ENCODE data around the gene GNA12. TPM values are rescaled to one million over a fixed set of nuclear protein-coding genes. Genes with fewer than 3 reads are reported as not detected.

The GNA12 gene
- total and polyA plus RNA-seq, 4 donors: 3.7 to 19.0 (median 11.3) TPM

DNA sequence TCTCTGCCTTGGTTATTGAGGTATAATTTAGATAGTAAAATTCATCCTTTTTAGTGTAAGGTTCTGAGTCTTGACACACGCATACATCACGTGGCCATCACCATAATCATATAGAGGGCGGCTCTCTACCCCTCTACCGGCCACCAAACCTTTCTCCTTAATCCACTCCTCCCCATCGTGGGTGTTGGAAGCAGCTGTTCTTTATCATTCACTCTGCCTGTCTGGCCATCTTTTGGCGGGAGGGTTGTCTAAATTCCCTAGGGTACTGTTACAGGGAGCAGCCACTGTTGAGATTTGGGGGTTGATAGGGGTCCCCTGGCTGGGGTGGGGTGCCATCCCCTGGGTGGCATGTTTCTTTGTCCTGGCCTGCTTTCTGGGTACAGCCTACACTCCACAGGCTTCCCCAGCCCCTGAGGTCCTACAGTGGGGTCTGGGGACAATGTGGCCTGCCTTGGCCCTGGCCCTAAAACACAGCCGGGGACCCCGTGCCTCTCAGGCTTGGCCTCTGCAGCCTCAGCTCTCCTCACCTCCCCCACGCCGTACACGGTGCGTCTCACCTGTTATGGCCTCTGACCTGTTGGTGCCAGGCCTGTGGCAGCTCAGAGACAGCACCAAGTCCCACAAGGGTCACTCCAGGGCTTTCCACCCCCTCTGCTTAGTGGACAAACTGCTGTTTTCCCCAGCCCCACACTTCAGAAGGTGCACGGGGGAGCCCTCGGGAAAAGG lies 138.6 kb downstream of the GNA12 start:
- DNase-seq (ENCODE audit: low spot score): no peak
- no peaks in the 10 kb centered on the region for H3K9me3 ChIP-seq (ENCODE audit: control insufficient read depth in 4 of 4, low read length in 3 of 4)
- WGBS: 85% methylated on average over 14 of the region's 14 CpGs

GRCh38 chr7:2702594-2702957 lies 141.5 kb downstream of the GNA12 start:
- no peaks in the 10 kb centered on the region for H3K27me3 ChIP-seq (ENCODE audit: control insufficient read depth in 4 of 4, insufficient read depth in 4 of 4, low read length in 3 of 4)
- no peak overlapping the region for H3K27ac ChIP-seq (ENCODE audit: low read depth in 1 of 2, low read length in 2 of 2)
- no peak overlapping the region for H3K4me3 ChIP-seq (ENCODE audit: low read depth in 1 of 3, low read length in 3 of 3)
- no peaks in the 10 kb centered on the region for H3K36me3 ChIP-seq (ENCODE audit: control insufficient read depth in 4 of 4, insufficient read depth in 3 of 4, low read depth in 1 of 4, low read length in 3 of 4)
- H3K9ac ChIP-seq (ENCODE audit: low read depth in 1 of 2, low read length in 2 of 2): no peak overlapping the region
- H3K9me3 ChIP-seq (ENCODE audit: control insufficient read depth in 4 of 4, low read length in 3 of 4): no peaks in the 10 kb centered on the region
- peaks cover 0 to 12% (median 4%) of the 10 kb centered on the region in 4 donors for H3K4me1 ChIP-seq (ENCODE audit: control insufficient read depth in 4 of 4, insufficient read depth in 4 of 4, low read length in 3 of 4)
- 91% methylated on average over 22 of the region's 22 CpGs for WGBS
- no peak for DNase-seq (ENCODE audit: low spot score)
- TF ChIP-seq EGR1 (IDR thresholded peaks at IDR 0.05; ENCODE audit: low read depth in 2 of 2) (no peak), RXRA (IDR thresholded peaks at IDR 0.05) (no peak), FOXA2 (IDR thresholded peaks at IDR 0.05) (no peak), ZBTB33 (IDR thresholded peaks at IDR 0.05) (no peak), NR2F2 (IDR thresholded peaks at IDR 0.05) (no peak), SP1 (IDR thresholded peaks at IDR 0.05) (no peak), HNF4A (conservative IDR thresholded peaks at IDR 0.05) (no peak), YY1 (IDR thresholded peaks at IDR 0.05) (no peak), RAD21 (IDR thresholded peaks at IDR 0.05) (no peak), TAF1 (conservative IDR thresholded peaks at IDR 0.05) (no peak)
- TF ChIP-seq, protein P1, sequence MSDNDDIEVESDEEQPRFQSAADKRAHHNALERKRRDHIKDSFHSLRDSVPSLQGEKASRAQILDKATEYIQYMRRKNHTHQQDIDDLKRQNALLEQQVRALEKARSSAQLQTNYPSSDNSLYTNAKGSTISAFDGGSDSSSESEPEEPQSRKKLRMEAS (IDR thresholded peaks at IDR 0.05): no peak
- TF ChIP-seq, protein P2, sequence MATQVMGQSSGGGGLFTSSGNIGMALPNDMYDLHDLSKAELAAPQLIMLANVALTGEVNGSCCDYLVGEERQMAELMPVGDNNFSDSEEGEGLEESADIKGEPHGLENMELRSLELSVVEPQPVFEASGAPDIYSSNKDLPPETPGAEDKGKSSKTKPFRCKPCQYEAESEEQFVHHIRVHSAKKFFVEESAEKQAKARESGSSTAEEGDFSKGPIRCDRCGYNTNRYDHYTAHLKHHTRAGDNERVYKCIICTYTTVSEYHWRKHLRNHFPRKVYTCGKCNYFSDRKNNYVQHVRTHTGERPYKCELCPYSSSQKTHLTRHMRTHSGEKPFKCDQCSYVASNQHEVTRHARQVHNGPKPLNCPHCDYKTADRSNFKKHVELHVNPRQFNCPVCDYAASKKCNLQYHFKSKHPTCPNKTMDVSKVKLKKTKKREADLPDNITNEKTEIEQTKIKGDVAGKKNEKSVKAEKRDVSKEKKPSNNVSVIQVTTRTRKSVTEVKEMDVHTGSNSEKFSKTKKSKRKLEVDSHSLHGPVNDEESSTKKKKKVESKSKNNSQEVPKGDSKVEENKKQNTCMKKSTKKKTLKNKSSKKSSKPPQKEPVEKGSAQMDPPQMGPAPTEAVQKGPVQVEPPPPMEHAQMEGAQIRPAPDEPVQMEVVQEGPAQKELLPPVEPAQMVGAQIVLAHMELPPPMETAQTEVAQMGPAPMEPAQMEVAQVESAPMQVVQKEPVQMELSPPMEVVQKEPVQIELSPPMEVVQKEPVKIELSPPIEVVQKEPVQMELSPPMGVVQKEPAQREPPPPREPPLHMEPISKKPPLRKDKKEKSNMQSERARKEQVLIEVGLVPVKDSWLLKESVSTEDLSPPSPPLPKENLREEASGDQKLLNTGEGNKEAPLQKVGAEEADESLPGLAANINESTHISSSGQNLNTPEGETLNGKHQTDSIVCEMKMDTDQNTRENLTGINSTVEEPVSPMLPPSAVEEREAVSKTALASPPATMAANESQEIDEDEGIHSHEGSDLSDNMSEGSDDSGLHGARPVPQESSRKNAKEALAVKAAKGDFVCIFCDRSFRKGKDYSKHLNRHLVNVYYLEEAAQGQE (IDR thresholded peaks at IDR 0.05): no peak

More for the DNA sequence above, 138.6 kb downstream of the GNA12 start:
- no peaks in the 10 kb centered on the region for H3K36me3 ChIP-seq (ENCODE audit: control insufficient read depth in 4 of 4, insufficient read depth in 3 of 4, low read depth in 1 of 4, low read length in 3 of 4)
- H3K9ac ChIP-seq (ENCODE audit: low read depth in 1 of 2, low read length in 2 of 2): no peak overlapping the region
- no peaks in the 10 kb centered on the region for H3K27me3 ChIP-seq (ENCODE audit: control insufficient read depth in 4 of 4, insufficient read depth in 4 of 4, low read length in 3 of 4)
- TF ChIP-seq EGR1 (IDR thresholded peaks at IDR 0.05; ENCODE audit: low read depth in 2 of 2) (no peak), RXRA (IDR thresholded peaks at IDR 0.05) (no peak), FOXA1 (IDR thresholded peaks at IDR 0.05) (no peak), HNF4A (conservative IDR thresholded peaks at IDR 0.05) (no peak), ZBTB33 (IDR thresholded peaks at IDR 0.05) (no peak), YY1 (IDR thresholded peaks at IDR 0.05) (no peak), RAD21 (IDR thresholded peaks at IDR 0.05) (no peak), FOXA2 (IDR thresholded peaks at IDR 0.05) (no peak), GABPA (IDR thresholded peaks at IDR 0.05 in 1 of 2, conservative IDR thresholded peaks at IDR 0.05 in 1 of 2) (no peak), HNF4G (IDR thresholded peaks at IDR 0.05) (no peak), NR2F2 (IDR thresholded peaks at IDR 0.05) (no peak), TAF1 (conservative IDR thresholded peaks at IDR 0.05) (no peak), SP1 (IDR thresholded peaks at IDR 0.05) (no peak)
- TF ChIP-seq, protein P3, sequence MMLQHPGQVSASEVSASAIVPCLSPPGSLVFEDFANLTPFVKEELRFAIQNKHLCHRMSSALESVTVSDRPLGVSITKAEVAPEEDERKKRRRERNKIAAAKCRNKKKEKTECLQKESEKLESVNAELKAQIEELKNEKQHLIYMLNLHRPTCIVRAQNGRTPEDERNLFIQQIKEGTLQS (IDR thresholded peaks at IDR 0.05): no peak
- TF ChIP-seq, protein P1 (IDR thresholded peaks at IDR 0.05): no peak
- TF ChIP-seq, protein P4, sequence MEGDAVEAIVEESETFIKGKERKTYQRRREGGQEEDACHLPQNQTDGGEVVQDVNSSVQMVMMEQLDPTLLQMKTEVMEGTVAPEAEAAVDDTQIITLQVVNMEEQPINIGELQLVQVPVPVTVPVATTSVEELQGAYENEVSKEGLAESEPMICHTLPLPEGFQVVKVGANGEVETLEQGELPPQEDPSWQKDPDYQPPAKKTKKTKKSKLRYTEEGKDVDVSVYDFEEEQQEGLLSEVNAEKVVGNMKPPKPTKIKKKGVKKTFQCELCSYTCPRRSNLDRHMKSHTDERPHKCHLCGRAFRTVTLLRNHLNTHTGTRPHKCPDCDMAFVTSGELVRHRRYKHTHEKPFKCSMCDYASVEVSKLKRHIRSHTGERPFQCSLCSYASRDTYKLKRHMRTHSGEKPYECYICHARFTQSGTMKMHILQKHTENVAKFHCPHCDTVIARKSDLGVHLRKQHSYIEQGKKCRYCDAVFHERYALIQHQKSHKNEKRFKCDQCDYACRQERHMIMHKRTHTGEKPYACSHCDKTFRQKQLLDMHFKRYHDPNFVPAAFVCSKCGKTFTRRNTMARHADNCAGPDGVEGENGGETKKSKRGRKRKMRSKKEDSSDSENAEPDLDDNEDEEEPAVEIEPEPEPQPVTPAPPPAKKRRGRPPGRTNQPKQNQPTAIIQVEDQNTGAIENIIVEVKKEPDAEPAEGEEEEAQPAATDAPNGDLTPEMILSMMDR (IDR thresholded peaks at IDR 0.05; ENCODE audit: low read depth, low read length, missing input control): no peak
- H3K27ac ChIP-seq (ENCODE audit: low read depth in 1 of 2, low read length in 2 of 2): no peak overlapping the region
- peaks cover 0 to 17% (median 8%) of the 10 kb centered on the region in 4 donors for H3K4me1 ChIP-seq (ENCODE audit: control insufficient read depth in 4 of 4, insufficient read depth in 4 of 4, low read length in 3 of 4)
- no peak overlapping the region for H3K4me3 ChIP-seq (ENCODE audit: low read depth in 1 of 3, low read length in 3 of 3)

Measured in liver (tissue), 9 donors.